Right cardiac atrium (tissue), 5 donors: ENCODE results near the gene KLK6. TPM values are rescaled to one million over a fixed set of nuclear protein-coding genes. Genes with fewer than 3 reads are reported as not detected.

Experiments
- ATAC-seq, 2 donors: fragments of 200-7000 bp; cut with Tn5 transposase; one replicate each; pipeline versions ENCODE4 v1.8.0 to v1.9.1; 2020; ENCODE audit warnings: moderate library complexity in 2 of 2, mild to moderate bottlenecking in 1 of 2
- DNase-seq, 3 donors: peaks; one replicate each; pipeline ENCODE4 v3.0.0-alpha.2; 2020
- H3K27ac ChIP-seq: one replicate; pipeline ENCODE4 v1.5.1; 2013; ENCODE audit warnings: mild to moderate bottlenecking, low read length, control low read depth, moderate library complexity
- H3K27me3 ChIP-seq: one replicate; pipeline ENCODE4 v1.6.1; 2013; ENCODE audit not compliant: control insufficient read depth, insufficient read depth
- H3K4me1 ChIP-seq: one replicate; pipeline ENCODE4 v1.6.1; 2013; ENCODE audit warnings: low read length; ENCODE audit not compliant: control insufficient read depth, insufficient read depth
- H3K4me3 ChIP-seq: one replicate; pipeline ENCODE4 v1.5.1; 2013; ENCODE audit warnings: low read length, control low read depth
- H3K9me3 ChIP-seq: one replicate; pipeline ENCODE4 v1.6.1; 2013; ENCODE audit warnings: low read length; ENCODE audit not compliant: control insufficient read depth
- WGBS: extraction: QIAGEN DNeasy Blood & Tissue Kit; methylation state at CpG from one replicate; pipeline ENCODE4 v1.1.7; 2013; 5-methylcytosine and 5-hydroxymethylcytosine counted together
- intact Hi-C, 4 donors: fragments of 100-400 bp; cut with DNase I; formaldehyde crosslinking; loops; one replicate each; pipeline versions ENCODE4 v1.11.0 to v1.14.0; 2022 to 2023
- long read RNA-seq, 4 donors: library from polyadenylated mRNA; unstranded; transcript quantifications; one replicate each; pipeline ENCODE4 v2.0.0, GENCODE V29; 2020 to 2021
- polyA plus RNA-seq: library from polyadenylated mRNA; stranded (reverse); fragments of 200-250 nt; gene quantifications from one replicate; pipeline ENCODE4 v1.2.3, GENCODE V29; 2013
- total RNA-seq, 4 donors: library from RNA; stranded (reverse); fragmentation: NEBNext Ultra II Directional; extraction: Animal tissue kit (Norgen Biotek cat#: 25700); gene quantifications; one replicate each; pipeline ENCODE4 v1.2.1, GENCODE V29; 2021
- donor health status: healthy with polysubstance abuse.
- donor health status: DM: no; HTN: yes; CAD: no.
- donor health status: DM: no; HTN: no; CAD: no.
- donor health status: DM: no; HTN: yes; CAD: no; lungs with severe emphysema.
- donor health status: DM: yes; HTN: yes; CAD: no.

The KLK6 gene
- not detected for total RNA-seq
- not detected for polyA plus RNA-seq
- long read RNA-seq, donor 1 = 0 reads
- long read RNA-seq, donor 2 = 0 reads
- long read RNA-seq, donor 3 = 0 reads
- long read RNA-seq, donor 4 = 0 reads

- Histone ChIP-seq H3K27me3 (no peaks in the 10 kb centered on the region), H3K27ac (no peak within 1 kb of the TSS), H3K4me3 (no peak within 1 kb of the TSS), H3K4me1 (no peaks in the 10 kb centered on the region), H3K9me3 (no peaks in the 10 kb centered on the region)
- no peak for DNase-seq
- intact Hi-C loops = no loop called here
- ATAC-seq = no peak
- WGBS = 73% methylated on average over 19 of the region's 19 CpGs
These were observed at the start of gene KLK6 for GRCh38 chr19:50969413-50969760. TSS of gene KLK6 (minus strand) at chr19:50969591. CDS start at chr19:50968104, 1,487 bp downstream.

- ATAC-seq (peak; percentile 20 to 44), DNase-seq (peak; percentile 27 to 78 (median 67))
- Histone ChIP-seq H3K27me3 (no peaks in the 10 kb centered on the region), H3K4me1 (peaks cover 4% of the 10 kb centered on the region), H3K4me3 (peak overlapping the region; percentile 29), H3K27ac (no peak overlapping the region), H3K9me3 (no peaks in the 10 kb centered on the region)
- intact Hi-C loops = loop anchor here in 1 of 4 donors (5.0 kb wide), 1 partner anchor 78 kb away; no protein-coding TSS in a partner anchor
- WGBS = 2% methylated on average over 68 of the region's 68 CpGs
These were observed 49.6 kb upstream of the KLK6 start for GRCh38 chr19:51018745-51019543.

DNA sequence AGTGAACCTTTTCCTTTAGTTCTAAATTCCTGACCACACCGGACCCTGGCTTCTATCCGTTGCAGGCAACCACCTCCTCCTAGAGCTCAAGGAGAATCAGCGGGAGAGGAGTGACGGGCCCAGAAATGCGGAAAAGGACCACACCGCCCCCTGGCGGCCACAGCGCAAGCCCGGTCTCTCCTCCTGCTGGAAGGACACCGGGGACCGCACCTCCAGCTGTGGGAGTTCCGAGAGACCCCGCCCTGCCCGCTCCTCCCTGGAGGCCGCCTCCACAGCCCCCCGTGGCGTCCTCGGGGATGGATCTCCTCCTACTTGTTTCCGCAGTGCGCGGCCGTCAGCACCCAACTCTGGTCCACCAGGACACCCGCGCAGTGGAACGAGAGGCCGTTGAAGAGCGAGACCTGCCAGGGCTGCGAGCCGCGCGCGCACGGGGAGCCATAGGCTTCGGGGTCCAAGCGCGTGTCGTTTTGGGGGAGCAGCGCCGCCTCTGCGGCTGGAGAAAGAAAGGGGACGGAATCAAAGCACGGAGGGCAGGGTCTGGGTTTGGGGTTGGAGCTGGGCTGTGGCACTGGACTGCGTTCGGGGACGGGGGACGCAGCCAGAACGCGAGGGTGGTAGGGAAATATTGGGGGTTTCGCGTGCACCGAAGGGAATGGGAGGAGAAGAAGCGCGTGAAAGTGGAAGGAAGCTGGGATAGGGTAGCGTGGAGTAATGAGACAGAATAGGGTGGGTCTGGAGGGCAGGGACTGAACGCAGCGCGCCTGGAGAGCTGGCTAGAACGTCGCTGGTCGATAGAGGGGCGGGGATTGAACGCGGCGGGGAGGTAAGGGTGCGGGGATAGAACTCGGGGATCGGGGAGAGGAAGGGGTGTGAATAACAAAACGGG is 47.6 kb upstream of the KLK6 start:
- H3K4me3 ChIP-seq = no peak overlapping the region
- peak; percentile 36 to 84 (median 73) for DNase-seq
- ATAC-seq = peak; percentile 13 to 46
- WGBS = 1% methylated on average over 68 of the region's 68 CpGs
- no peak overlapping the region for H3K27ac ChIP-seq
- no peaks in the 10 kb centered on the region for H3K9me3 ChIP-seq
- intact Hi-C loops = loop anchor here in 1 of 4 donors (5.0 kb wide), 1 partner anchor 80 kb away; no protein-coding TSS in a partner anchor
- H3K27me3 ChIP-seq = no peaks in the 10 kb centered on the region
- peaks cover 4% of the 10 kb centered on the region for H3K4me1 ChIP-seq

GRCh38 chr19:51015691-51016267 is 46.4 kb upstream of the KLK6 start:
- WGBS = 85% methylated on average over 19 of the region's 19 CpGs
- Histone ChIP-seq H3K27me3 (no peaks in the 10 kb centered on the region), H3K9me3 (no peaks in the 10 kb centered on the region), H3K4me1 (peaks cover 4% of the 10 kb centered on the region), H3K4me3 (no peak overlapping the region), H3K27ac (no peak overlapping the region)
- intact Hi-C loops = loop anchor here in 1 of 4 donors (5.0 kb wide), 1 partner anchor 82 kb away; no protein-coding TSS in a partner anchor
- DNase-seq = no peak
- no peak for ATAC-seq

DNA sequence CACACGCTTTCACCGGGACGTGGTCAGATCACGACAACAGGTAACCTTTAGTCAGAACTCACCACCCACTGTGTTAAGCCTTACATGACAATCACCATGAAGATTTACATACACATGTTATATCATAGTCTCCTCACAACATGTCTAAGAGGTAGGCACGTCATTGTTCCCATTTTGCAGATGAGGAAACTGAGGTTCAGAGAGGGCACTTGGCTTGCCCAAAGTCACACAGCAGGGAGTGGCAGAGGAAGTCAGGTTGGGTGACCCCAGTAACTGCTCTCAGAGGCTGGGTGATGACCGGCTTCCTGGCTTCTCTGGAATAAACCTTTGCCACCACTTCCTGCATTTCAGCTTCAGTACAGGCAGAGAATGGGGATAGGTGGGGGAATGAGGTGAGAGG is 44.9 kb upstream of the KLK6 start:
- intact Hi-C loops = no loop called here
- ATAC-seq (no peak), DNase-seq (no peak)
- Histone ChIP-seq H3K4me1 (peaks cover 2% of the 10 kb centered on the region), H3K4me3 (no peak overlapping the region), H3K27ac (no peak overlapping the region), H3K9me3 (no peaks in the 10 kb centered on the region), H3K27me3 (no peaks in the 10 kb centered on the region)
- WGBS = 83% methylated on average over 6 of the region's 6 CpGs

DNA sequence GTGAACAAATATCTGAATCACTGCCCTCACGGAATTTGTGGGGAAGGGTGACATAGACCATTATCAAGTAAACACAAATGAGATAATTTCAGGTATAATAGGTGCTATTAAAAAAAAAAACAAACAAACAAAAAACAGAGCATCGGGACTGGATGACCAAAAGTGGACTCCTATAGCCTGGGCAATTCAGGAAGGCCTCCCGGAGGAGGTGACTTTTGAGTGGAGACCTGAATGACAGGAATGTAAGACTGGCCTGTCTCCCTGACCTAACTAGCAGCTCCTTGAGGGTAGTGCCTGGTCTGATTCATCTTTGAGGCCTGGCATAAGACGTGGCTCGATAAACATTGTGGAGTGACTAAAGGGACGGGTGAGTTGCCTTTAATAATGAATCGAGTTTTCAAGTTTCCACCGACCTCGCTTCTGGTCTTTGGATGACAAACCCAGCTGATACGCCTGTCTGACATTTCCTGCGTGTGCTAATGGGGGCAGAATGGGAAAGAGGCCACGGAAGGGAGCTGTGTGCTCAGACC is 43.3 kb upstream of the KLK6 start:
- intact Hi-C loops = no loop called here
- WGBS = 55% methylated on average over 12 of the region's 12 CpGs
- no peaks in the 10 kb centered on the region for H3K4me1 ChIP-seq
- no peak for ATAC-seq
- no peak overlapping the region for H3K4me3 ChIP-seq
- DNase-seq = no peak
- no peaks in the 10 kb centered on the region for H3K9me3 ChIP-seq
- H3K27ac ChIP-seq = no peak overlapping the region
- no peaks in the 10 kb centered on the region for H3K27me3 ChIP-seq

DNA sequence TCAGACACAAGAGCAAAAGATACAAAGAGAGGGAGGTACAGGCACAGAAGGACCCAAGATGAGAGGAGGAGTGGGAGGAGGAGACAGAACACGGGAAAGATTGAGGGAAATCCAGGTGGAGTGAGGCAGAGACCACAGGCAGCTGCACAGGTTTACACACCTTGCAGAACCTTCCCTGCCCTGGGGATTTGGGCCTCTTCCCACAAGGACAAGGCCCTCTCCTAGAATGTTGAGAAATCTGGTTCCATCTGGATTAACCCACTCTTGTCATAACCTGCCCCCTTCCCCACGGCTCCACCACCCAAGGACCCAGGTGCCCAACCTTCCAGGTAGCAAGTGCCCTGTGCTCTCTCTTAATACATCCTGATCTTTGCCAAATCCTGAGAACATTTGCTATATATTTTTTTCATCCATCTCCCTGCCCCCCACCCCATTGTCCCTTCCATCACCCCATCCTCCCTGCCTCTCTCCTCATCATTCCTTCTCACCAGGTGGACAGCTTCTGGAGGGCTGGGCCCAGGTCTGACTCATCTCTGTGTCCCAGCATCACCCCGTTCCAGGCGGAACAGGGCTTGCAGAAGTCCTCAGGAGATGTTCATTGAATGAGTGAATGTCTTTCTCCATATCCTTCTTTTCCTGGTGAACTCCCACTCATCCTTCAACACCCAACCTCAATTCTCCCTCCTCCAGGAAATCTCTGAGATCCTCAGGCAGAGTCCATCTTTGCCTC is 40.8 kb upstream of the KLK6 start:
- Histone ChIP-seq H3K27ac (no peak overlapping the region), H3K4me1 (no peaks in the 10 kb centered on the region), H3K4me3 (no peak overlapping the region), H3K27me3 (no peaks in the 10 kb centered on the region), H3K9me3 (no peaks in the 10 kb centered on the region)
- ATAC-seq (no peak), DNase-seq (no peak)
- intact Hi-C loops = no loop called here
- WGBS = 65% methylated on average over 4 of the region's 4 CpGs

GRCh38 chr19:51009061-51009891 is 39.9 kb upstream of the KLK6 start:
- ATAC-seq = no peak
- 70% methylated on average over 19 of the region's 19 CpGs for WGBS
- Histone ChIP-seq H3K27me3 (no peaks in the 10 kb centered on the region), H3K4me3 (no peak overlapping the region), H3K9me3 (no peaks in the 10 kb centered on the region), H3K27ac (no peak overlapping the region), H3K4me1 (no peaks in the 10 kb centered on the region)
- intact Hi-C loops = no loop called here
- no peak for DNase-seq

DNA sequence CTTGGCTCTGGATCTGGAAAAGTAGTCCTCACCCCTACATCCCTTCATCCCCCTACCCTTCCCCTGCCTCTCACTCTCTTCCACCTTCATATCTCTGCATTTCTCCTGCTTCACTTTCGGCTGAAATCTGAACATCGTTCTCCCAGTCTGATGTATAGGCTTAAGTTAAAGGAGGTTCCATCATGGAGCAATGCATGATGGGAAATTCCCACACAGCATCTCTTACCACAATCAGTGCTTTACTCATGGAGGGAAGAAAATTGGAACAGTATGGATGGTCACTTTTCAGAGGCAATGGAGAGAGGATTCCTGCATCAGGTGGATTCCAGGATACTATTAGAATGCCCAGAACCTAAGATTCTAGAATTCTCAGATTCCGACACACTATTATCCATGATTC is 38.1 kb upstream of the KLK6 start:
- Histone ChIP-seq H3K27me3 (no peaks in the 10 kb centered on the region), H3K4me1 (no peaks in the 10 kb centered on the region), H3K9me3 (no peaks in the 10 kb centered on the region), H3K4me3 (no peak overlapping the region), H3K27ac (no peak overlapping the region)
- ATAC-seq (no peak), DNase-seq (no peak)
- 68% methylated on average over 3 of the region's 3 CpGs for WGBS
- intact Hi-C loops = no loop called here
